Midbrain (tissue), 1 donor: ENCODE measurements around the gene TWNK.

Experiments used
- DNase-seq: peaks from one replicate; lab custom pipeline; 2025; lab: John Stamatoyannopoulos, UW

Gene TWNK

DNA sequence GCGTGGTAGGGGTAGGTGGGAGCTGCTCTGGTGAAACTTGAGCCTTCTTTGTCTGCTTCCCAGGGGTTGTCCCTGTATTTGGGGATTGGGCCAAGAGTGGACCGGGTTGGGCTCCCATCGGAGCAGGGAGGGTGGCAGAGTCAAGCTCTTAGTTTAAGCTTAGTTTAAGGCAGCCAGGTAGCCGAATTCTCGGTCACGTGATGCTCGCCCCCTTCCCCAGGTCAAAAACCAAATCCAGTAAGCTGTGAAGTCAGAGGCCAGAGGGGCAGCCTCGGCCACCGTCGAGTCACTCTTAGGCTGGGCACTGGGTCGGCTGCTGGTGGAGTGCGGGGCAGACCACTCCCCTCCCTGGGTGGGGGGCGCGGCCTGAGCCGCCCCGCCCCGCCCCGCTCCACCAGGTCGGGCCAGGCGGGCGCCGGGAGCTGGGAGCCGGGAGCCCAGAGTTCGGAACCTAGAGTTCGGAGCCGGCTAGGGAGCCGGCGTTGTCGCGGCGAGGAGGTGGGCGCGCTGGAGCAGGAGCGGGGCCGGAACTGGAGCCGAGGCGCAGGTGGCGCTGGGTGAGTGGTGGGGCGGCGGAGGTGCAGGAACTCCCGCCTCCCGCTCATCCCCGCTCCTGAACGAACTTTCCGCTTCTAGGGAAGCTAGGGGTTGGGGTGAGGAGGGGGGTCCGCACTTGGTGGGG, 9.5 kb downstream of the TWNK start:
- DNase-seq, result peak; percentile 4

- peak; percentile 81 for DNase-seq
These were observed 10.2 kb downstream of the TWNK start for GRCh38 chr10:100997360-100998182.

DNA sequence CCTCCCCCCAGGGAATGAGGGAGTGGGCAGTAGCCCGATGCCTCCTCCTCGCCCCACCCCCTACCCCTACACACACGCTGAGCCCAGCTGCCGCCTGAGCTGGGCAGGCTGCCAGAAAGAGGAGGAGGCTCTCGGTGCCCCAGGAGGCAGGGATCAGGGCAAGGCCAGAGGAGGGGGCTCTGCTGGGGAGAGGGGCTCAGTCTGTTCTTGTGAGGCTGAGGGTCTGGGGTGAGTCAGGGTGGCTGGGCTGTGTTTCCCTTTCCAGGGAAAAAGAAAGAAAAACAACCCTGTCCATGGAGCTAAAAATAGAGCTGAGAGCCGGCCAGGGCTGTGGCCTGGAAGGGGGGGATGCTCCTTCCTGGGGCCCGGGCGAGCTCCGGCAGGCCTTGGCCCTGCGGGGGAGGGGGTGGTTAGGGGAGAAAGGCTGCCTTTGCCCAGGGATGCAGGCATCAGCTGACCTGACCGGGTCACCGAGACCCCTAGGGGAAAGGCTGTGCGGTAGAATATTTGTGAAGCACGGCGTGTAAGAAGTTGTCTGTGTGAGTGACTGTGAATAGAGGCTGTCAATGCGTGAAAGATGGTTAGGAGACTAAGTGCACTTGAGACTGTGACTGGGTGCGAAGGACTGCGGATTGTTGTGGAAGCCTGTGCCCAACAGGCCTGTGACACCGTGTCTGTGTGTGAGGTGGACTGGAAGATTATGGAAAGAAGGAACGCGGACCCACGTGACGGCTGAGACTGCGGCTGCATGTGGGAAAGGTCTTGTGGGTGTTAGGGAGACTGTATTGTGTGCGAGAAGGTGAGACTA, 11.0 kb downstream of the TWNK start:
- peak; percentile 88 for DNase-seq

DNA sequence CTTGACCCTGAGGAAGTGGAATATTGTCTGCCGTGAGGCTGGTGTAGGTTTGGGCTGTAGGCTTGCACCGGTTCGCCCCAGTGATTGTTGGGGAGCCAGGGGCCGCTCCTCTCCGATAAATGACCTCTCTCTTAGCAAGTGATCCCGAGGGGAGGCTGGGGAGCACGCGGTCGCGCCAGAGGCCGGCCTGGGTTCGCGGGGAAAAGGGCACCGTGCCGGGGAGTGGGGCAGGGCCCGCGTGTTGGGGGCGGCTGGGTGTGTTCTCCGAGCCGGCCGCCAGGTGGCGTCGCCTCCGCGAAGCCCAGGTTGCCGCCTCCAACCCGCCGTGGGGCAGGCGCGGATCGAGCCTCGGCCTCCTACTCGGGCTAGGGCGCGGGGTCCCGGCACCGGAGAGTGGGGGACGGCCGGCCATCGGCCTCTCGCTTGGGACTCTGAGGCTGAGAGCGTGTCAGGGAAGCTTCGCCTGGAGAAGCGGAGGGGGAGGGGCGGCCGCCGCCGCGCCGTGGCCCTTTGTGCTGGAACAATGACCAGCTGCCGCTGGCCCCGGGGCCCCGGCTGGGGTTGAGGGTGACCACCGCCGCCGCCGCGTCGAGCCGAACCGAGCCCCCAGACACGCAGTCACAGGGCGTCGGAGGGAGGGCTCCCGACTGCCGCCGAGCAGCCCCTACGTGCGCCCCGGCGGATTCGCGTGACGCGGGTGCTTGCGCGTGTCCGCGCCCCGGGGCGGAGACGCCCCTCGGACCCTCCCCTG, 11.8 kb downstream of the TWNK start:
- peak; percentile 85 for DNase-seq

GRCh38 chr10:100999742-101000126, 12.4 kb downstream of the TWNK start, which contains the start of gene LZTS2:
TSS of gene LZTS2 (plus strand) at chr10:100999808. CDS start at chr10:101002539, 2,731 bp downstream.
- DNase-seq, result no peak

DNA sequence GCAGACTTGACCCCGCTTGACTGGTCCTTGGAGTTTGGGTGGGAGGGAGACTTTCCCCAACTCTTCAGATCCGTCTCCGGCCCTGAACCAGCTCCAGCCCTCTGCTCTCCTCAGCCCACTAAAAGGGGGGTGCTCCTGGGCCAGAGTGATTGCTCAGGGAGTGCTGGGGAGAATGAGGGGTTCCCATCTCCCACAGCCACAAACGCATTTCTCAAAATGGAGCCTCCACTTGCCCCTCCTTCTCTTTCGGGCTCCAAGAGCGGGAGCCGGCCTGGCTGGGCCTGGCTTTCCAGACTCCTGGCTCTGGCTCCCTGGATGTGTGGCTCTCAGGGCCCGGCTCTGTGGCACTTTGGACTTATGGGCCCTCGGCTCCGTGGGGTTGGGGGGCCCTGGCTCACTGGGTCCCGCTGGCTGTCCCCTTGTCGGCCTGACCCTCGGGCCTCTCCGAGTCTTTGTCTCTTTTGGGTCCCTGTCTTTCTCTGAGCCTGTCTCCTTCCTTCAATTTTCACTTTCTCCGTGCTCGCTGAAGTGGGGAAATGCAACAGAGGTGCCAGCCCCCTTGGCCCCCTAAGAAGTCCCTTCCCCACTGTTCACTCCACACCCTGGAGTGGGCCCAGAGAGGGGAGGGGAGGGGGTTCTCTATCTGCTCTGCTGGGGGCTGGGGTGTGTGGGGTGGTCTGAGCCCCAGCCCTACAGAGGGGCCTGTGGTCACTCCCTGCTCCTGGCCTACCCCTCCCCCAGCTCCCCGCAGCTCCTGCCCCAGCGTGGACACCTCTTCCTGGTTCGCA, 13.0 kb downstream of the TWNK start:
- DNase-seq, result peak; percentile 37

DNA sequence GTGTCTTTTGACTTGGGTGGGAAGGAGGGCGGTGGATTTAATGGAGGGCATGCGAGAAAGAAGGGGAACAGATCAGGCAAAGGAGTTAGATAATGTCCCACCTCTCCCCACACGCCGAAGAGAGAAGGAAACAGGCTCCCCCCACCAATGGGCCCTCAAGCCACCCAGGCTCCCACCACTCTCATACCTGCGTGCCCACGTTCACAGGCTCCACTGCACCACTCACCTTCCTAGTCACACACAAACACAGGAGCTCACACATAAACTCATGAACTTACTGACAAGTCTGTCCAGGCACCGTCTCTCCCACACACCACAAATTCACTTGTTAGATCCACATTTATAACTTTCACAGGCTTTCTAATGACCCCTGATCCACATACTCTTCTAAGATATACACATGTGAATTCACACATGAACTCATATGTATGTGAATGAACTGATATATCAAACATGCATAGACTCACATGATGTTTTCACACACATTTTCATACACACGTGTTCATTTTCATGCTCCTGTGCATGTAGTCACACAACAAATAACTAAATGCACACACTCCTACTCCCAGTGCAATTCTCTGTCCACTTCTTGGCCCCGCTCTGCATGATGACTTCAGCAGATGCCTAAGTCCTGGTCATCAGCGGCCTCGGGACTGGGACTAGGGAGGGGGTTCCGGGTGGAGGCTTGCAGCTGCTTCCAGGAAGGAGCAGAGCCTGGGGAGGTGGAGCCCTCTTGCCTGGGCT, 13.7 kb downstream of the TWNK start:
- peak; percentile 72 for DNase-seq

GRCh38 chr10:101001659-101002035, 14.3 kb downstream of the TWNK start:
- DNase-seq, result no peak

- DNase-seq, result no peak
These were observed 15.1 kb downstream of the TWNK start for GRCh38 chr10:101002456-101002855.

DNA sequence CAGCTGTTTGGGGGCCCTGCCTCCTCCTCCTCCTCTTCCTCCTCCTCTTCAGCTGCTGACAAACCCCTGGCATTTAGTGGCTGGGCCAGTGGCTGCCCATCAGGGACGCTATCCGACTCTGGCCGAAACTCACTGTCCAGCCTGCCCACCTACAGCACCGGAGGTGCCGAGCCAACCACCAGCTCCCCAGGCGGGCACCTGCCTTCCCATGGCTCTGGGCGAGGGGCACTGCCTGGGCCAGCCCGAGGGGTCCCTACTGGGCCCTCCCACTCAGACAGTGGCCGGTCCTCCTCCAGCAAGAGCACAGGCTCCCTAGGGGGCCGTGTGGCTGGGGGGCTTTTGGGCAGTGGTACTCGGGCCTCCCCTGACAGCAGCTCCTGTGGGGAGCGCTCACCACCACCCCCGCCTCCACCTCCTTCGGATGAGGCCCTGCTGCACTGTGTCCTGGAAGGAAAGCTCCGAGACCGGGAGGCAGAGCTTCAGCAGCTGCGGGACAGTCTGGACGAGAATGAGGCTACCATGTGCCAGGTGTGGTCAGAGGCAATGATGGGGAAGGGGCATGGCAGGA, 16.4 kb downstream of the TWNK start:
- no peak for DNase-seq

- DNase-seq, result no peak
These were observed 18.0 kb downstream of the TWNK start for GRCh38 chr10:101005361-101005760.

- no peak for DNase-seq
These were observed 18.7 kb downstream of the TWNK start for GRCh38 chr10:101005869-101006567.

GRCh38 chr10:101006593-101007098, 19.3 kb downstream of the TWNK start:
- DNase-seq, result peak; percentile 41

- peak; percentile 34 for DNase-seq
These were observed 19.9 kb downstream of the TWNK start for GRCh38 chr10:101007099-101007711.

DNA sequence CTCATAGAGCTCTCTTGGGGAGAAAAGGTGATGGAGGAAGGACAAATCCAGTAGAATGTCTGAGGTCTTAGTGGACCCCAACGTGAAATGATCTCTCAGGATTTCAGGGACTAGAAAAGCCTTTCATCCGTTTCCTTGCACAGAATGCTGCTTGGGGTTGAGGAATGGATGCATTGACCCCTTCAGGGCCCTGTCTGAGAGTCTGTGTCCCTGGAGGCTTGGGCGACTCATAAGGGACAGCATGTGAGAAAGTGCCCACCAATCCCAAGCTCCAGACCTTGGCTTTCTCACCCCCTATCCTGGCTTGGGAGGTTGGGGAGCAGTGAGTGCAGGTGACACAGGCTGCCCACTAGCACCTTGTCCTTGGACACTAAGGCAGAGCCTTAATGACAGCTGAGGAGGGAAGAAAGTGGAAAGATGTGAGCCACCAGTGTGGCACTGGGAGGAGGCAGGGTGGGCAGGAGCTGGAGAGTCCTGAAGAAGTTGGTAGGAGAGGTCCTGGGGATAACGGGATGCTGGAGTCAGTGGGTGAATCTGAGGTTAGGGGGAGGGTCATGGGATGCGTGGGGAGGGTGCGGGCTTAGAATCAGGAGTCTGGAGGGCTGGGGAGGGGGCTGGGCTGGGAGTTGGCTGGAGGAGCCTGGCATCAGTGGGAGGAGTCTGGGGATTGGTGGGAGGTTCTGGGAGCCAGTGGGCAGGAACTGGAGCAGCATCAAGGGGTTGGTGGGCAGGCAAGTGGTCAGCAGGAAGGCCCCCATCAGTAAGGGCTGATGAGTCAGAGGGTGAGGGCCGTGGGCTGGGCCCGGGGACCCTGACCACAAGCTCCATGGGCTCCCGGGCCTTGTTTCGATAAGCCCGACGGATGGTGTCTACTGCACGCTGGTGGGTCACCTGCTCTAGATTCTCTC, 20.8 kb downstream of the TWNK start:
- peak; percentile 63 for DNase-seq

DNA sequence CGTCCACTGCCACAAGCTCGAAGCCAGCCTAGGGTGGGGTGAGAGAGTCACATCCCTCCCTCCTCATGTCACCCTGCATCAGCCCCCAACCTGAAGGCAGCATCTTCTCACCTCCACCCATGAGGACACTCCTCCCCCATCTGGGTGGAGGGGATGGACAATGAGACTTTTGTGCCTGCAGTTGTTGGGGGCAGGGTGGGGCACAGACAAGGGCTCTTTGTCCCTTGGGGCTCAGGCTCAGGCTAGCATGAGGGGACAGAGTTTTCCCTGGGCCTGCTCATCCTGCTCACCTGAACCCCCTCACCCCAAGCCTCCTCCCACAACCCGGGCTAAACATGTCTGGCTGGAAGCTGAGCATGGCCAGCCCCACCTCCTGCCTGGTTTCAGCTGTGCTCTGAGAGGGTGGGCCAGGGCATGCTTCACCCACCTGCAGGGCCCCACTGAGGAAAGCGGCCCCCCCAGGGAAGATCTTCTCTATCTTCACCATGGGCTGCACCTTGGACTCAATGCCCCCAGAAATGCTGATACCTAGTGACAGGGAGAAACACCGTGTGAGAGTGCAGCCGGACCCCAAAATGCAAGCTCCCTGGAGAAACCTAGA, 21.6 kb downstream of the TWNK start:
- DNase-seq, result peak; percentile 86

- DNase-seq, result no peak
These were observed 23.0 kb downstream of the TWNK start for GRCh38 chr10:101010329-101010728.
